ENCODE measurements around the gene ADAMTS9. TPM values are rescaled to one million over a fixed set of nuclear protein-coding genes. Genes with fewer than 3 reads are reported as not detected.

ADAMTS9 gene
- total and polyA plus RNA-seq, 2 of the 13 experiments (the other 11 are each of a cell fraction or from before 2014, with no cell fraction given): 0.02 to 0.09 TPM

DNA sequence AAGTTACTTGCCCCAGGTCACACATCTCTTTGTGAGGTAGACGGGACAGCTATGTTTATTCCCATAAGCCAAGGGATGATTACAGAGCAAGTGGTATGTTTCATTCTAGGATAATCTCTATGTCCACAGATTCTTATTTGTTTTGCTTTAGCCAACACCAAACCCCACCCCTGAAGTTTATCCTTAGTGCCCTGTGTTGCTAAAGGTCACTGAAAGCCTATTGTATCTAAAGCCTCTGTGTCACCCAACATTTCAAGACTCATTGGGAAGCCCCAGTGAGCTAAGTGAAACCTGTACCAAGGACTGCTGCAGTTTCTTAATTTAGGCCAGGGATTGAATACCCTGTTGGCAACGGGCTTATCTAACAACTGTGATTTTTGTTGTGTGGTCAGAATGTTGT, 135.6 kb downstream of the ADAMTS9 start (continued):
- TF ChIP-seq, protein P1, sequence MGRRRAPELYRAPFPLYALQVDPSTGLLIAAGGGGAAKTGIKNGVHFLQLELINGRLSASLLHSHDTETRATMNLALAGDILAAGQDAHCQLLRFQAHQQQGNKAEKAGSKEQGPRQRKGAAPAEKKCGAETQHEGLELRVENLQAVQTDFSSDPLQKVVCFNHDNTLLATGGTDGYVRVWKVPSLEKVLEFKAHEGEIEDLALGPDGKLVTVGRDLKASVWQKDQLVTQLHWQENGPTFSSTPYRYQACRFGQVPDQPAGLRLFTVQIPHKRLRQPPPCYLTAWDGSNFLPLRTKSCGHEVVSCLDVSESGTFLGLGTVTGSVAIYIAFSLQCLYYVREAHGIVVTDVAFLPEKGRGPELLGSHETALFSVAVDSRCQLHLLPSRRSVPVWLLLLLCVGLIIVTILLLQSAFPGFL (CRISPR knock-in tag; IDR thresholded peaks at IDR 0.05): no peak
- TF ChIP-seq SOX13 (IDR thresholded peaks at IDR 0.05): no peak
- peak in 1 of 2 experiments; percentile 55; a peak in 1 of 4 replicates for TF ChIP-seq SOX13 (CRISPR knock-in tag; conservative IDR thresholded peaks at IDR 0.05 in 1 of 2, IDR thresholded peaks at IDR 0.05 in 1 of 2)
- no peak for TF ChIP-seq KDM3A (CRISPR knock-in tag; IDR thresholded peaks at IDR 0.05; ENCODE audit: low read depth)
- TF ChIP-seq NCOA5 (CRISPR knock-in tag; IDR thresholded peaks at IDR 0.05): no peak
- TF ChIP-seq, protein P2, sequence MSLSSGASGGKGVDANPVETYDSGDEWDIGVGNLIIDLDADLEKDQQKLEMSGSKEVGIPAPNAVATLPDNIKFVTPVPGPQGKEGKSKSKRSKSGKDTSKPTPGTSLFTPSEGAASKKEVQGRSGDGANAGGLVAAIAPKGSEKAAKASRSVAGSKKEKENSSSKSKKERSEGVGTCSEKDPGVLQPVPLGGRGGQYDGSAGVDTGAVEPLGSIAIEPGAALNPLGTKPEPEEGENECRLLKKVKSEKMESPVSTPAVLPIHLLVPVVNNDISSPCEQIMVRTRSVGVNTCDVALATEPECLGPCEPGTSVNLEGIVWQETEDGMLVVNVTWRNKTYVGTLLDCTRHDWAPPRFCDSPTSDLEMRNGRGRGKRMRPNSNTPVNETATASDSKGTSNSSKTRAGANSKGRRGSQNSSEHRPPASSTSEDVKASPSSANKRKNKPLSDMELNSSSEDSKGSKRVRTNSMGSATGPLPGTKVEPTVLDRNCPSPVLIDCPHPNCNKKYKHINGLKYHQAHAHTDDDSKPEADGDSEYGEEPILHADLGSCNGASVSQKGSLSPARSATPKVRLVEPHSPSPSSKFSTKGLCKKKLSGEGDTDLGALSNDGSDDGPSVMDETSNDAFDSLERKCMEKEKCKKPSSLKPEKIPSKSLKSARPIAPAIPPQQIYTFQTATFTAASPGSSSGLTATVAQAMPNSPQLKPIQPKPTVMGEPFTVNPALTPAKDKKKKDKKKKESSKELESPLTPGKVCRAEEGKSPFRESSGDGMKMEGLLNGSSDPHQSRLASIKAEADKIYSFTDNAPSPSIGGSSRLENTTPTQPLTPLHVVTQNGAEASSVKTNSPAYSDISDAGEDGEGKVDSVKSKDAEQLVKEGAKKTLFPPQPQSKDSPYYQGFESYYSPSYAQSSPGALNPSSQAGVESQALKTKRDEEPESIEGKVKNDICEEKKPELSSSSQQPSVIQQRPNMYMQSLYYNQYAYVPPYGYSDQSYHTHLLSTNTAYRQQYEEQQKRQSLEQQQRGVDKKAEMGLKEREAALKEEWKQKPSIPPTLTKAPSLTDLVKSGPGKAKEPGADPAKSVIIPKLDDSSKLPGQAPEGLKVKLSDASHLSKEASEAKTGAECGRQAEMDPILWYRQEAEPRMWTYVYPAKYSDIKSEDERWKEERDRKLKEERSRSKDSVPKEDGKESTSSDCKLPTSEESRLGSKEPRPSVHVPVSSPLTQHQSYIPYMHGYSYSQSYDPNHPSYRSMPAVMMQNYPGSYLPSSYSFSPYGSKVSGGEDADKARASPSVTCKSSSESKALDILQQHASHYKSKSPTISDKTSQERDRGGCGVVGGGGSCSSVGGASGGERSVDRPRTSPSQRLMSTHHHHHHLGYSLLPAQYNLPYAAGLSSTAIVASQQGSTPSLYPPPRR (CRISPR knock-in tag; IDR thresholded peaks at IDR 0.05; ENCODE audit: borderline replicate concordance): peak; percentile 66
- TF ChIP-seq, protein P3, sequence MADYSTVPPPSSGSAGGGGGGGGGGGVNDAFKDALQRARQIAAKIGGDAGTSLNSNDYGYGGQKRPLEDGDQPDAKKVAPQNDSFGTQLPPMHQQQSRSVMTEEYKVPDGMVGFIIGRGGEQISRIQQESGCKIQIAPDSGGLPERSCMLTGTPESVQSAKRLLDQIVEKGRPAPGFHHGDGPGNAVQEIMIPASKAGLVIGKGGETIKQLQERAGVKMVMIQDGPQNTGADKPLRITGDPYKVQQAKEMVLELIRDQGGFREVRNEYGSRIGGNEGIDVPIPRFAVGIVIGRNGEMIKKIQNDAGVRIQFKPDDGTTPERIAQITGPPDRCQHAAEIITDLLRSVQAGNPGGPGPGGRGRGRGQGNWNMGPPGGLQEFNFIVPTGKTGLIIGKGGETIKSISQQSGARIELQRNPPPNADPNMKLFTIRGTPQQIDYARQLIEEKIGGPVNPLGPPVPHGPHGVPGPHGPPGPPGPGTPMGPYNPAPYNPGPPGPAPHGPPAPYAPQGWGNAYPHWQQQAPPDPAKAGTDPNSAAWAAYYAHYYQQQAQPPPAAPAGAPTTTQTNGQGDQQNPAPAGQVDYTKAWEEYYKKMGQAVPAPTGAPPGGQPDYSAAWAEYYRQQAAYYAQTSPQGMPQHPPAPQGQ (CRISPR knock-in tag; IDR thresholded peaks at IDR 0.05; ENCODE audit: borderline replicate concordance): no peak
